Stomach (tissue), 9 donors: ENCODE measurements around the gene FARSA. TPM values are rescaled to one million over a fixed set of nuclear protein-coding genes. Genes with fewer than 3 reads are reported as not detected.

ENCODE experiments used
- DNase-seq, 2 donors: peaks; one replicate each; pipeline versions ENCODE4 v3.0.0 to v3.0.0-alpha.2; 2013 to 2019
- H3K27ac ChIP-seq, 5 donors: fragments of 200-600 bp in 4 of 5; sonication (generic) in 4 of 5; one replicate each; pipeline ENCODE4 v1.5.1; 2013 to 2019; ENCODE audit warnings: mild to moderate bottlenecking in 1 of 5, moderate library complexity in 1 of 5
- H3K27me3 ChIP-seq, 3 donors: fragments of 200-600 bp; sonication (generic); one replicate each; pipeline ENCODE4 v1.5.1; 2017 to 2019; ENCODE audit warnings: mixed run types in 1 of 3
- H3K36me3 ChIP-seq, 4 donors: fragments of 200-600 bp; sonication (generic); 1 replicate in 3 of 4; 2 replicates in 1 of 4; pipeline ENCODE4 v1.5.1; 2016 to 2019
- H3K4me1 ChIP-seq, 4 donors: fragments of 200-600 bp; sonication (generic); one replicate each; pipeline ENCODE4 v1.5.1; 2016 to 2019
- H3K4me3 ChIP-seq, 4 donors: fragments of 200-600 bp; sonication (generic) in 3 of 4; one replicate each; pipeline ENCODE4 v1.5.1; 2016 to 2019; ENCODE audit warnings: mild to moderate bottlenecking in 1 of 4
- H3K9me3 ChIP-seq, 4 donors: fragments of 200-600 bp; sonication (generic); one replicate each; pipeline ENCODE4 v1.5.1; 2016 to 2019
- CTCF ChIP-seq, 7 experiments: fragments of 450-650 bp in 4 of 7; fragments of 200-600 bp in 3 of 7; sonication (generic) in 3 of 7; IDR thresholded peaks; one replicate each; pipeline ENCODE4 v1.5.1; 2016 to 2019; ENCODE audit warnings: antibody characterized with exemption in 7 of 7, control low read depth in 2 of 7, mild to moderate bottlenecking in 1 of 7
- EP300 ChIP-seq: sonication (generic); formaldehyde crosslinking; IDR thresholded peaks from one replicate; pipeline ENCODE4 v1.6.1; 2017; ENCODE audit warnings: antibody characterized with exemption
- POLR2A ChIP-seq, 4 donors: fragments of 450-650 bp; IDR thresholded peaks; one replicate each; pipeline ENCODE4 v1.6.1; 2016; ENCODE audit warnings: antibody characterized with exemption in 4 of 4, control low read depth in 2 of 4, mild to moderate bottlenecking in 1 of 4, moderate library complexity in 1 of 4
- POLR2AphosphoS5 ChIP-seq, 3 donors: sonication (generic); formaldehyde crosslinking; IDR thresholded peaks; one replicate each; pipeline ENCODE4 v1.6.1; 2016; ENCODE audit warnings: antibody characterized with exemption in 3 of 3
- WGBS, 5 donors: extraction: QIAGEN DNeasy Blood & Tissue Kit in 3 of 5; methylation state at CpG; one replicate each; pipeline versions ENCODE4 v1.1.5 to v1.1.7; 2013 to 2018; 5-methylcytosine and 5-hydroxymethylcytosine counted together
- intact Hi-C: fragments of 100-400 bp; cut with DNase I; formaldehyde crosslinking; loops from one replicate; pipeline ENCODE4 v1.15.1; 2023; ENCODE audit warnings: low total_unique reads
- polyA plus RNA-seq, 3 donors: library from polyadenylated mRNA; stranded (reverse); fragments of 200-250 nt; gene quantifications; one replicate each; pipeline ENCODE4 v1.2.3, GENCODE V29; 2013
- total RNA-seq, 5 donors: library from RNA; depleted of rRNA; stranded (reverse); fragments of >200 nt; gene quantifications; one replicate each; pipeline versions ENCODE4 v1.1.0 to v1.2.3, GENCODE V29; 2014 to 2016
- donor health status: healthy with polysubstance abuse.
- donor health status: Bipolar disorder and iron deficiency.
- donor health status: healthy.

FARSA gene
- total and polyA plus RNA-seq, 8 donors, result 27.2 to 125 (median 39.8) TPM

GRCh38 chr19:12943437-12944044 lies 10.0 kb upstream of the FARSA start:
- Histone ChIP-seq H3K4me1 (peaks cover 43 to 89% (median 84%) of the 10 kb centered on the region in 4 donors), H3K9me3 (no peaks in the 10 kb centered on the region), H3K27ac (peak overlapping the region in 3 of 5 donors; percentile 46 to 99 (median 96)), H3K27me3 (no peaks in the 10 kb centered on the region), H3K4me3 (peak overlapping the region in 1 of 4 donors; percentile 34), H3K36me3 (peaks cover 66 to 69% (median 67%) of the 10 kb centered on the region in 4 donors)
- TF ChIP-seq CTCF (IDR thresholded peaks at IDR 0.05) (no peak), POLR2AphosphoS5 (IDR thresholded peaks at IDR 0.05) (no peak), EP300 (no peak), POLR2A (IDR thresholded peaks at IDR 0.05) (no peak)
- 65 to 79% (median 66%) methylated on average over 18 of the region's 18 CpGs for WGBS, 5 donors
- intact Hi-C loops, result no loop called here
- DNase-seq, result no peak

DNA sequence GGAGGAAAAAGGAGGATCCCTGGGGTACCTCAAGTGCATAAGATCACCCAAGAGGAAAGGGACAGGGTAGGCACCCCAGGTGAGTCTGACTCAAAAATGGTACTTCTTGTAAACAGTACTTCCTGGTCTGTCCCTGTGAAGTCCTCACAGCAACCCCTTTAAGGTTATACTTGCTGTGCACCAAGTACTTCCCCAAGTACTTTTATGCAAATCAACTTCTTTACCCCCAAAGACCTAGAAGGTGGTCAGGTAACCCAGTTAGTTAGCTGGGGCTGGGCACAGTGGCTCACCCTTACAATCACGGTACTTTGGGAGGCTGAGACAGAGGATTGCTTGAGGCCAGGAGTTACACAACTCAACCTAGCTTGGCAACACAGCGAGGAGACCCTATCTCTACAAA lies 7.4 kb upstream of the FARSA start:
- H3K27ac ChIP-seq, result peak overlapping the region in 4 of 5 donors; percentile 93 to 96 (median 95)
- 36 to 70% (median 58%) methylated on average over 2 of the region's 2 CpGs for WGBS, 5 donors
- H3K27me3 ChIP-seq, result no peaks in the 10 kb centered on the region
- H3K36me3 ChIP-seq, result peaks cover 54 to 57% (median 56%) of the 10 kb centered on the region in 4 donors
- peak overlapping the region; percentile 1 to 98 (median 93) for H3K4me3 ChIP-seq
- intact Hi-C loops, result no loop called here
- no peak for DNase-seq
- H3K9me3 ChIP-seq, result no peaks in the 10 kb centered on the region
- peaks cover 30 to 80% (median 72%) of the 10 kb centered on the region in 4 donors for H3K4me1 ChIP-seq
- TF ChIP-seq POLR2A (IDR thresholded peaks at IDR 0.05) (no peak), EP300 (no peak), CTCF (IDR thresholded peaks at IDR 0.05) (no peak)

- H3K4me1 ChIP-seq, result peaks cover 30 to 76% (median 68%) of the 10 kb centered on the region in 4 donors
- 20 to 38% (median 35%) methylated on average over 8 to 10 of the region's 10 CpGs for WGBS, 5 donors
- TF ChIP-seq CTCF (IDR thresholded peaks at IDR 0.05), result no peak
- TF ChIP-seq POLR2A (IDR thresholded peaks at IDR 0.05), result no peak
- TF ChIP-seq POLR2AphosphoS5 (IDR thresholded peaks at IDR 0.05), result no peak
- TF ChIP-seq EP300, result no peak
- no peak for DNase-seq
- no peaks in the 10 kb centered on the region for H3K9me3 ChIP-seq
- H3K36me3 ChIP-seq, result peaks cover 53 to 57% (median 55%) of the 10 kb centered on the region in 4 donors
- peak overlapping the region; percentile 89 to 100 (median 98) for H3K4me3 ChIP-seq
- H3K27me3 ChIP-seq, result no peaks in the 10 kb centered on the region
- intact Hi-C loops, result loop anchor here (10.0 kb wide), 1 partner anchor 55 kb away; the partner anchor contains the start of genes DNASE2 and KLF1
- peak overlapping the region in 4 of 5 donors; percentile 93 to 96 (median 95) for H3K27ac ChIP-seq
Observed at GRCh38 chr19:12939975-12940423, 6.5 kb upstream of the FARSA start.

DNA sequence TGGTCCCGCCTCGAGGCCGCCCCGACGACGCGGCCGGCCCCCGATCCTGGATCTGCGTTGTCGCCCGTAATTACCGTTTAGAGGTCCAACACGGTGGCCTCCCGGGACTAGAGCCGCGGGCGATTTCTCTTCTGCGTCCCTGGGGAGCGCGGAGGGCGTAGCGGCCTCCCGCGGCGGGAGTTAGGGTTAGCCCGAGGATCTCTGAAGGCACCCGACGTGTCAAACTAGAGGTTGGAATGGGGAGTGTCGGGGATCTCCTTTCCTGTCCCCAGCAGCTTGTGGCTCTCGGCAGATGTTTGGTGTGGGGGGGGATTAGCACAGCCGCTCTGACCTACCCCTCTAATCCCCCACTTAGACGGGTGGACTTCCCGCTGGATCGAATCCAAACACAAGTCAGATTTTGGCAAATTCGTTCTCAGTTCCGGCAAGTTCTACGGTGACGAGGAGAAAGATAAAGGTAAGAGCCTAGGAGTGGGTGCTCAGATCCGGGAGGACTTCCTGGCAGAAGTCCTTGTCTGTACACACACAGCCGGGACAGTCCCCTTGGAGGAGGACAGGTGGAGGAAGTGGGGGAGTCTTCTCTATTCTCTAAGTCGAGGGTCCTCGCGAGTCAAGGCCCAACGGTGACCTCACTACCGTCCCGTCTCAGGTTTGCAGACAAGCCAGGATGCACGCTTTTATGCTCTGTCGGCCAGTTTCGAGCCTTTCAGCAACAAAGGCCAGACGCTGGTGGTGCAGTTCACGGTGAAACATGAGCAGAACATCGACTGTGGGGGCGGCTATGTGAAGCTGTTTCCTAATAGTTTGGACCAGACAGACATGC lies 5.5 kb upstream of the FARSA start:
- Histone ChIP-seq H3K9me3 (no peaks in the 10 kb centered on the region), H3K27ac (peak overlapping the region; percentile 87 to 96 (median 94)), H3K27me3 (no peaks in the 10 kb centered on the region), H3K4me3 (peak overlapping the region; percentile 89 to 100 (median 98)), H3K36me3 (peaks cover 43 to 47% (median 45%) of the 10 kb centered on the region in 4 donors), H3K4me1 (peaks cover 30 to 70% (median 61%) of the 10 kb centered on the region in 4 donors)
- peak in 1 of 2 donors; percentile 68 for DNase-seq
- WGBS, 5 donors, result 0 to 1% (median 0%) methylated on average over 27 to 54 of the region's 54 CpGs
- no peak for TF ChIP-seq POLR2A (IDR thresholded peaks at IDR 0.05)
- TF ChIP-seq POLR2AphosphoS5 (IDR thresholded peaks at IDR 0.05), result no peak
- no peak for TF ChIP-seq EP300
- peak in 3 of 7 experiments; percentile 8 to 20 (median 9) for TF ChIP-seq CTCF (IDR thresholded peaks at IDR 0.05)
- intact Hi-C loops, result loop anchor here (10.0 kb wide), 1 partner anchor 54 kb away; the partner anchor contains the start of genes DNASE2 and KLF1
